DMS153 treated with DMSO at 0.1 percent for 48 hours (cell line): ENCODE measurements around the gene FKBP9.
"Not testable (repeated sequence)": the region's sequence is repeated elsewhere in the genome, so short reads cannot be mapped to it uniquely, and the experiment has no call there.

Source experiments
- DNase-seq: peaks from one replicate; lab custom pipeline; 2025; ENCODE audit not compliant: unreplicated experiment; lab: John Stamatoyannopoulos, UW

The FKBP9 gene

DNA sequence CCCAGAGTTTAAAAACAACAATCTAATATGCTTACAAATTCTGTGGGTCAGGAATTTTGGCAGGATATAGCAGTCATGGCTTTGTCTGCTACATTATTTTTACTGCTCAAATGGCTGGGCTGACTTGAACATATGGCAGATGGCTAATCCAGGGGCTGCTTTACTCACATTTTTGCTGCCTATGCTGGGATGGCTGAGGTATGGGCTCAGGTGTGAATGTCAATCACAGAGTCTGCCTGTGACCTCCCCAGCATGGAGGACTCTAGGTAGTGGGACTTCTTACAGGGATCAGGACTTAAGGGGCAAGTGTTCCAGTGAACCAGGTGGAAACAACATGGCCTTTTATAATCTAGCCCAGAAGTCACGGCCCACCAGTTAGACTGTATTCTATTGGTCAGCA, 4.4 kb upstream of the FKBP9 start:
- DNase-seq, result no peak

DNA sequence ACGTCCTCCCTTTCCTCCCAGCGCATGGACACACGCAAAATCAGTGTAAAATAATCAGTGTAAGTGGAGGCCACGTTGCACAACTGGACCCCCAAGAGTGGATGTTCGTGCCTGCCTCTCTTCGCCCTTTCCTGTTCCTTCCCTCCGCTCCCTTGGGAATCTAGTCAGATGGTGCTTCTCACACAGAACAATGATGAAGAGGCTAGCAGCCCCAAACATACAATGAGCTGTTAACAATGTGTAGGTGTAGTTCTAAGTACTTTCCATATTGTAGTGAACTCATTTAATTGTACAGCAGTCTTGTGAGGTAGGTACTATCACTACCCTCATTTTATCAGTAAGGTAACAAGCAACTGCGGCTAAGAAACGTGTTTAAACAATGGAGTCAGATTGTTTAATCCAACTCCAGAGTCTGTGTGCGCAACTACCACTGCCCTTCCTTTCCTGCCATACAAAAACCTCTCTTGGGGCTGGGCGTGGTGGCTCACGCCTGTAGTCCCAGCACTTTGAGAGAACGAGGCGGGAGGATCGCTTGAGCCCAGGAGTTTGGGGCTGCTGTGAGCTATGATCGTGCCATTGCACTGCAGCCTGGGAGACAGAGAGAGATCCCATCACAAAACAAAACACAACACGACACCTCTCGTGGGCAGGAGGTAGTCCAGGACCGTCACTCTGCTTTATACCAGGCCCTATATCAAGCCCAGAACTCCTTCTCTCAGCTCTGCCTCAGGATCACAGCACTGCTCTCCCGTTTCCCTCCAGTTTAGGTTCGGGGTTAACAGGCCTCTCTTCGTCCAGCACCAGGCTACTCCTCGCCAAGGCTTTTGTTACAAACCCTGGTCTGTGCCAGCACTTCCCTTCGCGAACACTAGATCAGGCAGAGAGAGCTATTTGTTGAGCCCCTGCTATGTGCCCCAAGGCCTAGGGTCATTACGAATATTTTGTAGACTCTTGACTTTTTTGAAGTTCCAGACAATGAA, 1.1 kb downstream of the FKBP9 start:
- DNase-seq, result peak; percentile 69

DNA sequence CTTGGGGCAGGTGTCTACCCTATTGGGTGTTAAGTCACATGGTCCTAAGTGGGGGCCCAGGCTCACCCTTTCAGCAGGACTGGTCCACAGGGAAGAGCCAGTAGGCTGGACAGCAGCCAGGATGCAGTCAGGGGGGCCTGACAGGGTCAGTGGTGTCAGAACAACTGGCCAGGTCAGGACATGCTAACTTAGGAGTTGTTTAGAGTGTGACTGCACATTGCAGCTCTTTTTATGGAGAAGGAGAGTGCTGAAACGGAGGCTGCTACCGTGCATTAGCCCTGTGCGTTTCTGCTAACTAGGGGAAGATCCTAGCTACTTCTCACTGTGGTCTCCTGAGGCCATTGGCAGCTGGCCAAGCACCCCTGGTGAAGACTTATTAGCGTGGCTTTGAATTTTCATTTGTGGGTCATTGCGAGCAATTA, 6.7 kb downstream of the FKBP9 start:
- not testable (repeated sequence) for DNase-seq

- DNase-seq, result not testable (repeated sequence)
These were observed 7.4 kb downstream of the FKBP9 start for GRCh38 chr7:32964461-32965159.

GRCh38 chr7:32966489-32967267, 9.4 kb downstream of the FKBP9 start:
- DNase-seq, result not testable (repeated sequence)

DNA sequence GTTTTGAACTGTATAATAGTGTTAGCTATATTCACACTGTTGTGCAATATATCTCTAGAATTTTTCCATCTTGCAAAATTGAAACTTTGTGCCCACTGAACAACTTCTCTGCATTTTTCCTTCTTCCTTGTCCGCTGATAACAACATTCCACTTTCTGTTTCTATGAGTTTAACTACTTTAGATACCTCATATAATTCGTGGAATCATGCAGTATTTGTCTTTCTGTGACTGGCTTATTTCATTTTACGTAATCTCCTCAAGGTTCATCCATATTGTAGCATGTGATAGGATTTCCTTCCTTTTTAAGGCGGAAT, 10.0 kb downstream of the FKBP9 start:
- DNase-seq, result not testable (repeated sequence)

DNA sequence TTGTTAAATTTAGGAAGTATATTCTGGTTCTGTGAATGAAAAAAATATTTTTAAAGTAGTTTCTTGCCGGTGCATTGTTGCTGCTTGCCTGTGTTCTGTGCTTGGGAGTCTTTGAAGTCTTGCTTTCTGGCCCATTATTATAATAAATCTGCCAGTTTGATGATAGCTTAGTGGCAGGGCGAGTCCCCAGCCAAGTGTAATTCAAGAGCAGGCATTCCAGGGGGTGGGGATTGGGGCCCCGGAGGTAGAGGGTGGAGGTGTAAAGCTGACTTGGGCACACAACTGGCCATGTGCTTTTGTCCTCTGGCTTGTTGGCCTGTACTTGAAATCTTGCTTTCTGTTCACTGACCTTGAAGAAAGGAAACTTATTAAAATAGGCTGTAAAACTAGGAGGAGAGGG, 14.7 kb downstream of the FKBP9 start:
- DNase-seq, result not testable (repeated sequence)

GRCh38 chr7:32977159-32977558, 19.9 kb downstream of the FKBP9 start:
- not testable (repeated sequence) for DNase-seq

DNA sequence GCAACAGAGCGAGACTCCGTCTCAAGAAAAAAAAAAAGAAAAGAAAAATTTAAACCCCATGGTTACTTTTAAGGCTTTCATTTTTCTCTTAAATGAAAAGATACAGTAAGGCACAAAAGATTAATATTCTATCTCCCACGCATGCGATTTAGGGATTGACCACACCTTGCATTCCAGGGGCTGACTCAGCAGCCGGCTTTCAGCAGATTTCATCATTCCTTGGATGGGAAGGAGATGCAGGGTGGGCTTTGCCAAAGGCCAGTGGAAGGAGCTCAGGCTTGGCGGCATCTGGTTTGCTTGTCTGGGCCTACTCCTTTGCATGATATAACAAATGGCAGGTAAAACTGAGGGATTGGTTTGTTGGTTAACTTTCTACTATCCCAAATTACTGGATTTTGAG, 22.0 kb downstream of the FKBP9 start:
- not testable (repeated sequence) for DNase-seq

- DNase-seq, result not testable (repeated sequence)
These were observed 22.7 kb downstream of the FKBP9 start for GRCh38 chr7:32979902-32980301.

- DNase-seq, result not testable (repeated sequence)
These were observed 30.9 kb downstream of the FKBP9 start for GRCh38 chr7:32988148-32988547.

DNA sequence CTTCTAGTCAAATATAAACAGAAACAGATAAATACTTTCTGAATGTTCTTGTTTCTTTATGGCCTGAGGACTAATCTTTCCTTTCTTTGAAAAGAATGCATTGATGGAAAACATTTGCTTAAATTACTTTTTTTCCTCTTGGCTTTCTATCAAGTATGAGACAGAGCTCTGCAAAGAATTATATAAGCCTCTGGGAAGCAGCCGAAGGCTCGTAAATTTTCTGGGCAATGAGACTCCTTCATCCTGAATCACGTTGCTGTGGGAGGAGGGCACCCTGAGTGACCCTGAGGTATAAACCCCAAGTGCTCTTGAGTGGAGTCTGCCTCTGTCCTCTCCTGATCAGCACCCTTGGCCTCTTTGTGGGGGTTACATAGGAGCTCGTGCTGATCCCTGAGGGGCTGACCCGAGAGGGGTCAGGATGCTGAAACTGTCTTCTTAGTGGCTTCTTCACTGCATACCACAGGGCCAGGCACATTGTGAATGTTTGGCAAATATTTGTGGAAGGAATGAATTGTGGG, 33.9 kb downstream of the FKBP9 start:
- not testable (repeated sequence) for DNase-seq

- not testable (repeated sequence) for DNase-seq
These were observed 34.9 kb downstream of the FKBP9 start for GRCh38 chr7:32991975-32992700.

DNA sequence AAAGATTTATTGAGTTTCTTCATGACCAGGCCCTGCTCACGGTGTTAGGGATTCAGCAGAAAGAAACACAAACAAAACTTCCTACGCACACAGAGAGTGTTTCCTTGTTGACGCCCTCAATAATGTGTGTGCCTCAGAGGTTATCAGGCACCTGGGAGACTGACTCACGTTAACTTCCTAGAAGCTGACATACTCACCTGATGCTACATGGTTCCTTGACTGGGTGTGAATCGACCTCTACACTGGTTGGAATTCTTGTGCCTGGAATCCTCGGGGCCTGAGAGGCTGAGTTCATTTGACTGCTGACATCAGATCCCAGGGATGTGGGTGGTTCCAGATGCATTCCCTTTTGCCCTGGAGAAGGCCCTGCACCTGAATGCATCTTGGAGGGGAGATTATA, 35.5 kb downstream of the FKBP9 start:
- not testable (repeated sequence) for DNase-seq

DNA sequence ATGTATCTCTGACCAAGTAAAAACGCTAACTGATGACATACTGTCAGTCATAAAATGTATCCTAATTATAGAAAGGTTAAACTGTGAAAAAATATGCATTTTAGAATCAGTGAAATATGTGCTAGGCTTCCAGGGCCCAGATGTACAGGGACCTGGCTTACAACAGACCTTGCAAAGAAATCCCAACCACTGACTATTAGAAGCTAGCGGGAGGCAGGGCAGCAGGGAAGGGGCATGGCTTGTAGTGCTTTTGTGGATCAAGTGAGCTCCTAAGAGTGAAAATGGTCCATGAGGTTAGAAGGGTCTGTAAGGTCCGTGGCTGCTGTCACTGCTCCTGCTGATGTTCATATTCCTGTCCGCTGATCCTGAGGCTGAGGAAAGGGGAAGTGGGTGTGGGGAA, 40.7 kb downstream of the FKBP9 start:
- peak; percentile 22 for DNase-seq

DNA sequence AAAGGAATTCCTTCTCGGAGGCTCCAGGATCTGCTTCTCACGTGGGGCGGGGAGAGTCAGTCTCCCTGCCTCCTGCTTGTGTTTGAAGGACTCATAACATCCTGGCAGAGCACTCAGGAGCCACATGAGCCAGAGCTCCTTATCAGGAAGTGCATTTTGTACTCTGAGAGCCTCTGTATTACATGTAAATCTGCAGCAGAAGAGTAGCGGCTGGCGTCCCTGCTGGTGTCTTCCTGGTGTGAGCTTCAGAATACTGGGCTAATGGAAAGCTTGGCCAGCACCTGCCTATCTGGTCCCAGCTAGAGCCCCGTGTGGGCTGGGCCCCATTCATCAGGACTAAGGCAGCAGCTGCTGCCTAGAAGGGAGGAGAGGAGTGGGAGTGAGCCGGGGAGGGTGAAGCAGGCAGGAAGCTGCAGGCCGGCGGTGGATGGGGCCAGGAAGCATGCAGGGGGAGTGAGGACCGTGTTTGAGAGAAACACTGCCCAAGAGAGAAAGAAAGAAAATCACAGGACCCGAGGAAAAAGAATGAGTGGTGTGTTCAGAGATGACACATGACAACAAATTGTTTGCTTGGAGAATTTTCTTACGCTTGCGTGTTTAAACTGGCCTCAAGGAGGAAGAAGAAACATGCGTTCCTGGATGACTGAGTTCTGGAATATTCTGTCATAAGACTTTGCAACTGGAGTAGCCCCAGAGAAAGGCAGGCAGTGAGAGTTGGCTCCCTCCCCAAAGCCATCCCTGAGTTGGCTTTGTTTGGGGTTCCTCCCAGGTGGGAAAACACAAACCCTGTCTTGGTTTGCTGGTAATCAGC, 41.3 kb downstream of the FKBP9 start:
- peak; percentile 66 for DNase-seq

DNA sequence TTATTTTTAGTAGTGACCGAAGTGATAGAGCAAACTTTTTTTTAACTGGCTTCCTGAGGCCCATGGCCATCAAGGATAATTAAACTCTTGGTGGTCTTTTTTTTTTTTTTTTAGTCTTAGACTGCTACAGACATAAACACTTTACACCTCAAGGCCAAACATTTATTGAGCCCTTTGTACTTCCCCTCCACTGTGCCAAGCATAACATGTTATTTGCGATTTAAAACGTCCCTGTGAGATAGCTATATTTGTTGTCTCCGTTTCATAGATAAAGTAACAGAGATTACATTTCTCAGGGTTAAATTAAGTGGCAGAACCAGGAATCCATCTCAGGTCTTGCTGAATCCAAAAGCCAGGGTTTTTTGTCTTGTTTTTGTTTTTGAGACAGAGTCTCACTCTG, 42.1 kb downstream of the FKBP9 start:
- not testable (repeated sequence) for DNase-seq

GRCh38 chr7:33003111-33003510, 45.9 kb downstream of the FKBP9 start:
- DNase-seq, result not testable (repeated sequence)

- not testable (repeated sequence) for DNase-seq
These were observed 46.9 kb downstream of the FKBP9 start for GRCh38 chr7:33004104-33004616.
